ENCODE results near the gene CIAO2B. TPM values are rescaled to one million over a fixed set of nuclear protein-coding genes. Genes with fewer than 3 reads are reported as not detected.
A peak's percentile ranks its signal among the peaks of the same experiment; 100 is the strongest.

CIAO2B gene
- total RNA-seq = 100 to 1,000 TPM; 113 to 179 TPM
- polyA plus RNA-seq (ENCODE audit: insufficient read depth, low read depth, low replicate concordance) = 145 TPM
- long read RNA-seq, donor 1, transcript CIAO2B-203 (4 exons, 718 nt) = minor isoform, 6 of 88 reads
- long read RNA-seq, donor 1, transcript CIAO2B-201 (5 exons, 676 nt) = major isoform, 82 of 88 reads
- long read RNA-seq, donor 1, partial matches to known transcripts = 0 of 88 reads
- long read RNA-seq, donor 1, other reads (novel, unspliced or antisense) = 0 of 88 reads
- long read RNA-seq, donor 2, transcript CIAO2B-201 (5 exons, 676 nt) = major isoform, 82 of 87 reads
- long read RNA-seq, donor 2, partial matches to known transcripts = 5 of 87 reads
- long read RNA-seq, donor 2, other reads (novel, unspliced or antisense) = 0 of 87 reads

GRCh38 chr16:66934138-66934838, at the start of gene CIAO2B:
Gene CIAO2B, minus strand, starts transcription at chr16:66934402. Its CDS starts 38 bp downstream, at chr16:66934364.
- intact Hi-C loops (cut with DNase I; ENCODE audit: low total_unique reads) = no loop called here

GRCh38 chr16:66983033-66983432, 48.8 kb upstream of the CIAO2B start:
- Histone ChIP-seq H3K9me3 (no peaks in the 10 kb centered on the region), H3K4me1 (peaks cover 6% of the 10 kb centered on the region), H3K27ac (no peak overlapping the region), H3K27me3 (no peaks in the 10 kb centered on the region), H3K4me3 (no peak overlapping the region), H3K36me3 (ENCODE audit: low read depth, missing control alignments) (no peaks in the 10 kb centered on the region)
- intact Hi-C loops (cut with DNase I; ENCODE audit: low total_unique reads) = no loop called here
- no peak for TF ChIP-seq CTCF (IDR thresholded peaks at IDR 0.05)
- no peak for TF ChIP-seq POLR2A (IDR thresholded peaks at IDR 0.05)
- no peak for DNase-seq
- 93 to 96% methylated on average over 9 of the region's 9 CpGs for WGBS, 2 donors

More at GRCh38 chr16:66934138-66934838, at the start of gene CIAO2B:
- H3K9me3 ChIP-seq = no peaks in the 10 kb centered on the region
- WGBS, 2 donors = 0% methylated on average over 12 to 64 of the region's 76 CpGs
- DNase-seq = peak; percentile 92
- H3K4me1 ChIP-seq = peaks cover 27% of the 10 kb centered on the region
- H3K4me3 ChIP-seq = peak within 1 kb of the TSS; percentile 72 to 99
- H3K36me3 ChIP-seq (ENCODE audit: low read depth, missing control alignments) = no peaks in the 10 kb centered on the region
- H3K27me3 ChIP-seq = no peaks in the 10 kb centered on the region
- TF ChIP-seq CTCF (IDR thresholded peaks at IDR 0.05) (no peak), POLR2A (IDR thresholded peaks at IDR 0.05) (peak; percentile 40)
- H3K27ac ChIP-seq = peak within 1 kb of the TSS; percentile 82 to 89

DNA sequence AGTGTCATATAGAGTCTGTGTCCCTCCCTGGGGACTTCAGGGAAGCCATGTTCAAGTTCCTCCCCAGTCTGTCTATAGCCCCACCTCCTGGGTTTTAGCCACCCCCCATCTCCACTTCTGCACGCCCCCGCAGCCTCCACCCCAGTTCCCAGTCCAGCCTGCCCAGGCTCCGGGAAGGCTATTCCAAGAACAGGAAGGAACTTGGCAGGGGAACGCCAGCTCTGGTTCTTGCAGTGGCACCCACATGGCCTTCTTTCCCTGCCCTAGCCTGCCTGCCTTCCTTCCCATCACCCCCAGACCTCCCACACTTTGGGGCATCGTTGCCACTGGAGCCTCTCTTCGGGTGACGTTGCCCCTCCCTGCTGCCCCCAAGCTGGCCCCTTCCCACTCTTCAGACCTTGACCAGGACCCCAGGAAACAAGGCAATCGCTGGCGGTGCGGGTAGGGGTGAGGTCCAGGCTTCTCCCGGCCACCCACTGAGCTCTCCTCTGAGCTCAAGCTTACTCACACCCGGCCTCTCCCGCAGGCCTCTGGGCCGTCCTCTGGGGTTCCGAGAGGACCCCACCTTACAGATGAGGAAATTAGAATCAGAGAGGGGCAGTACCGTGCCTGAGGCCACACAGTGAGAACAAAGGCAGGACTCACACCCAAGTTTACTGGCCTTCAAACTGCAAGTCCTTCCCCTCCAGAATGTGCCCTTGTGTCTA, 45.0 kb upstream of the CIAO2B start:
- peak; percentile 56 for DNase-seq
- 41 to 76% methylated on average over 14 to 16 of the region's 16 CpGs for WGBS, 2 donors
- H3K4me3 ChIP-seq = no peak overlapping the region
- H3K27ac ChIP-seq = no peak overlapping the region
- no peak for TF ChIP-seq POLR2A (IDR thresholded peaks at IDR 0.05)
- no peak for TF ChIP-seq CTCF (IDR thresholded peaks at IDR 0.05)
- no peaks in the 10 kb centered on the region for H3K36me3 ChIP-seq (ENCODE audit: low read depth, missing control alignments)
- no peaks in the 10 kb centered on the region for H3K27me3 ChIP-seq
- peaks cover 6% of the 10 kb centered on the region for H3K4me1 ChIP-seq
- H3K9me3 ChIP-seq = no peaks in the 10 kb centered on the region
- intact Hi-C loops (cut with DNase I; ENCODE audit: low total_unique reads) = loop anchor here (5.0 kb wide), 1 partner anchor 178 kb away; the partner anchor contains the start of genes FBXL8 and TRADD

GRCh38 chr16:66977341-66978113, 43.3 kb upstream of the CIAO2B start:
- no peaks in the 10 kb centered on the region for H3K36me3 ChIP-seq (ENCODE audit: low read depth, missing control alignments)
- H3K4me1 ChIP-seq = peaks cover 6% of the 10 kb centered on the region
- whole genome bisulfite sequencing, 2 donors = 20 to 40% methylated on average over 8 to 15 of the region's 15 CpGs
- H3K4me3 ChIP-seq = no peak overlapping the region
- no peaks in the 10 kb centered on the region for H3K27me3 ChIP-seq
- H3K27ac ChIP-seq = no peak overlapping the region
- TF ChIP-seq CTCF (IDR thresholded peaks at IDR 0.05) (peak; percentile 95 to 99 (median 98)), POLR2A (IDR thresholded peaks at IDR 0.05) (no peak)
- DNase-seq = peak; percentile 94
- intact Hi-C loops (cut with DNase I; ENCODE audit: low total_unique reads) = loop anchor here (5.0 kb wide), 1 partner anchor 180 kb away; the partner anchor contains the start of genes FBXL8 and TRADD
- H3K9me3 ChIP-seq = no peaks in the 10 kb centered on the region

Data from testis (tissue), 5 donors.